Measurements from ENCODE around the gene AMMECR1L. TPM values are rescaled to one million over a fixed set of nuclear protein-coding genes. Genes with fewer than 3 reads are reported as not detected.
"Not testable (repeated sequence)": the region's sequence is repeated elsewhere in the genome, so short reads cannot be mapped to it uniquely, and the experiment has no call there.

AMMECR1L gene
- total RNA-seq, 1 donor from 2014 or later: 9.7 TPM

GRCh38 chr2:127818794-127819425 lies 66.8 kb downstream of the AMMECR1L start:
- no peaks in the 10 kb centered on the region for H3K27me3 ChIP-seq (ENCODE audit: low read depth)
- no peak overlapping the region for H3K27ac ChIP-seq (replicated peaks)
- no peak for DNase-seq
- TF ChIP-seq CTCF (IDR thresholded peaks at IDR 0.05; ENCODE audit: borderline replicate concordance): no peak
- no peak overlapping the region for H3K4me3 ChIP-seq
- intact Hi-C loops (cut with micrococcal nuclease): no loop called here
- no peaks in the 10 kb centered on the region for H3K36me3 ChIP-seq
- no peaks in the 10 kb centered on the region for H3K4me1 ChIP-seq
- H3K9me3 ChIP-seq (replicated peaks): peaks cover 33% of the 10 kb centered on the region

- H3K36me3 ChIP-seq: no peaks in the 10 kb centered on the region
- no peak overlapping the region for H3K27ac ChIP-seq (replicated peaks)
- H3K4me1 ChIP-seq: no peaks in the 10 kb centered on the region
- peaks cover 33% of the 10 kb centered on the region for H3K9me3 ChIP-seq (replicated peaks)
- DNase-seq: no peak
- no peak overlapping the region for H3K4me3 ChIP-seq
- H3K27me3 ChIP-seq (ENCODE audit: low read depth): no peaks in the 10 kb centered on the region
- no peak for TF ChIP-seq CTCF (IDR thresholded peaks at IDR 0.05; ENCODE audit: borderline replicate concordance)
- intact Hi-C loops (cut with micrococcal nuclease): no loop called here
Observed at GRCh38 chr2:127818241-127818640, 67.5 kb downstream of the AMMECR1L start.

- TF ChIP-seq CTCF (IDR thresholded peaks at IDR 0.05; ENCODE audit: borderline replicate concordance): no peak
- DNase-seq: no peak
- peaks cover 13% of the 10 kb centered on the region for H3K9me3 ChIP-seq (replicated peaks)
- intact Hi-C loops (cut with micrococcal nuclease): no loop called here
- no peak overlapping the region for H3K4me3 ChIP-seq
- no peaks in the 10 kb centered on the region for H3K36me3 ChIP-seq
- peaks cover 20% of the 10 kb centered on the region for H3K4me1 ChIP-seq
- no peaks in the 10 kb centered on the region for H3K27me3 ChIP-seq (ENCODE audit: low read depth)
- no peak overlapping the region for H3K27ac ChIP-seq (replicated peaks)
Observed at GRCh38 chr2:127814677-127815076, 71.1 kb downstream of the AMMECR1L start.

GRCh38 chr2:127812441-127812840 lies 73.3 kb downstream of the AMMECR1L start:
- intact Hi-C loops (cut with micrococcal nuclease); DNase-seq: not testable (repeated sequence)

More at GRCh38 chr2:127812441-127812840, 73.3 kb downstream of the AMMECR1L start:
- H3K36me3 ChIP-seq; H3K27me3 ChIP-seq (ENCODE audit: low read depth); H3K27ac ChIP-seq (replicated peaks); H3K4me3 ChIP-seq; H3K9me3 ChIP-seq (replicated peaks): not testable (repeated sequence)
- peaks cover 43% of the 10 kb centered on the region for H3K4me1 ChIP-seq

Other genes starting within 250 kb of the AMMECR1L start
- gene GPR17, start 239.8 kb downstream of the AMMECR1L start, total RNA-seq: 0.16 TPM
- gene LIMS2, start 210.4 kb downstream of the AMMECR1L start, total RNA-seq: 173 TPM
- gene SFT2D3, start 184.5 kb downstream of the AMMECR1L start, total RNA-seq: 2.9 TPM
- gene WDR33, start 74.8 kb downstream of the AMMECR1L start, total RNA-seq: 38.9 TPM
- gene POLR2D, start 27.8 kb downstream of the AMMECR1L start, total RNA-seq: 19.4 TPM
- gene SAP130, start 142.1 kb upstream of the AMMECR1L start, total RNA-seq: 14.2 TPM
- 30.3 TPM for gene UGGT1, start 205.2 kb upstream of the AMMECR1L start, total RNA-seq